ENCODE data around the gene DACT3.

DNA sequence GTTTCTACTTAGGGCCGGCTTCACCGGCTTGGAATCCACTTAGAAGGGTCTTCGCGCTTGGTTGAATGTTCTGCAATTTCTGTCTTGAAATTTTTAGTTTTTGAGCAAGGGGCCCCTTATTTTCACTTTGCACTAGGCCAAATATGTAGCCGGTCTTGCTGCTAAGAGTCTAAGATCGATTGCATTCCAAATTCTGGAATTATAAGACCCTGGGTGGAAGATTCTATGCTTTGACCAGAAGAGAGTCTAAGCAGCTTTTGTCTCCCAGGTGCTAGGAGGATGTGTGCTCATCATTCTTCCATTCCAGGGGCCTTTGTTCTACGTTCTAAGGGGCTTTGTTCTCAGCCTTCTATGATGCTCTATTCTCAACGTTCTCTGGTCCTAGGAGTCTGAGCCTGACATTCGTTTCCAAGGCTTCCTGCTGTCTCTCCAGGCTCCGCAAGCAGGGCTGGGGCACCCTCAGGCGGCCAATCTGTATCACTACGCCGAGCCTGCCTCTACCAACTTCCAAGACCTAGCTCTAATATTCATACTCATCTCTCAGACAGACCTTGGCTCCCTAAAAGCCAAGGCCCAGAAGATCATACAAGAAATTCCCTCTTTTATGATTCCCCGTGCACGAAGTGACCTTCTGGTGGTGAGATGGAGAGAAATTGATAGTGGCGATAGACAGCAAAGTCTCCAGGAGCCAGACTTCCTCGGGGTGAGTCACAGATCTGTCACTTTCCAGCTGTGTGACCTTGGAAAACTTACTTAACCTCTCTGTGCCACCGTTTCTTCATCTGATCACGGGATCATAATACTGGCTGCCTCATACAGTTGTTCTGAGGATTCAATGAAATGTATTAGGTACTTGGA, 982 bp upstream of the DACT3 start:
- TF ChIP-seq YY1 (IDR thresholded peaks at IDR 0.05; ENCODE audit: insufficient read depth, insufficient read length) (no peak), ZNF274 (IDR thresholded peaks at IDR 0.05; ENCODE audit: low read depth, low read length) (no peak), SUZ12 (IDR thresholded peaks at IDR 0.05; ENCODE audit: extremely low read depth, insufficient read depth, insufficient read length) (no peak)
